ENCODE data around the gene RYR2. TPM values are rescaled to one million over a fixed set of nuclear protein-coding genes. Genes with fewer than 3 reads are reported as not detected.

The RYR2 gene
- total RNA-seq, 6 experiments from 2014 or later: 0.05 to 0.17 TPM; not detected in 4

GRCh38 chr1:237138551-237138950, 96.6 kb downstream of the RYR2 start:
- H3K36me3 Mint-ChIP-seq (ENCODE audit: low read depth): no peaks in the 10 kb centered on the region
- no peak for DNase-seq
- H3K27me3 Mint-ChIP-seq (ENCODE audit: insufficient read depth): peaks cover 3% of the 10 kb centered on the region; the same call in 1 of the 2 replicates
- no peak overlapping the region for H3K4me3 Mint-ChIP-seq
- H3K9me3 Mint-ChIP-seq: peaks cover 36% of the 10 kb centered on the region
- H3K4me1 Mint-ChIP-seq (ENCODE audit: low read depth): no peaks in the 10 kb centered on the region
- TF ChIP-seq CTCF (IDR thresholded peaks at IDR 0.05): no peak
- no peak overlapping the region for H3K27ac Mint-ChIP-seq

DNA sequence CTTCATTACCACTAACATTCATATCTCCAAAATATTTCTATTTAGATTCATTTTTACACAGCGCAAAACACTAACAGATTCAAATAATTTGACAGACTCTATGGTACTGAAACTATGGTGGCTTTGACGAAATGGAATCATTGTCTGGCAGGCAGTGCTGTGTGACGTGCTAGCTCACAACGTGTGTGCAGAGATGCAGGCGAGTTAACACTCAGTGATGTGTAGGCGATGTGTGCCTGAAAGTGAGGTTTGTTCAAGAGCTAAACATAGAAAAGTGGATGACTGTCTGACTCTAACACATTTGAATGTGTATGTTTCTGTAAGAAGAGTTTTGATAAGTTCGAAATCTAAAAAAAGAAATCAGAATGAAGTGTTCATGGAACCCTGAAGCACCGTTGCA, 97.7 kb downstream of the RYR2 start:
- H3K4me1 Mint-ChIP-seq (ENCODE audit: low read depth): no peaks in the 10 kb centered on the region
- H3K36me3 Mint-ChIP-seq (ENCODE audit: low read depth): no peaks in the 10 kb centered on the region
- no peaks in the 10 kb centered on the region for H3K27me3 Mint-ChIP-seq (ENCODE audit: insufficient read depth)
- no peak overlapping the region for H3K4me3 Mint-ChIP-seq
- TF ChIP-seq CTCF (IDR thresholded peaks at IDR 0.05): no peak
- no peak overlapping the region for H3K27ac Mint-ChIP-seq
- no peak for DNase-seq
- H3K9me3 Mint-ChIP-seq: peaks cover 30% of the 10 kb centered on the region

- Mint-ChIP-seq H3K4me3 (no peak overlapping the region), H3K9me3 (peaks cover 25% of the 10 kb centered on the region), H3K27me3 (ENCODE audit: insufficient read depth) (no peaks in the 10 kb centered on the region), H3K27ac (no peak overlapping the region), H3K4me1 (ENCODE audit: low read depth) (no peaks in the 10 kb centered on the region), H3K36me3 (ENCODE audit: low read depth) (no peaks in the 10 kb centered on the region)
- TF ChIP-seq CTCF (IDR thresholded peaks at IDR 0.05): no peak
- no peak for DNase-seq
Measured at GRCh38 chr1:237140986-237141385, 99.0 kb downstream of the RYR2 start.

DNA sequence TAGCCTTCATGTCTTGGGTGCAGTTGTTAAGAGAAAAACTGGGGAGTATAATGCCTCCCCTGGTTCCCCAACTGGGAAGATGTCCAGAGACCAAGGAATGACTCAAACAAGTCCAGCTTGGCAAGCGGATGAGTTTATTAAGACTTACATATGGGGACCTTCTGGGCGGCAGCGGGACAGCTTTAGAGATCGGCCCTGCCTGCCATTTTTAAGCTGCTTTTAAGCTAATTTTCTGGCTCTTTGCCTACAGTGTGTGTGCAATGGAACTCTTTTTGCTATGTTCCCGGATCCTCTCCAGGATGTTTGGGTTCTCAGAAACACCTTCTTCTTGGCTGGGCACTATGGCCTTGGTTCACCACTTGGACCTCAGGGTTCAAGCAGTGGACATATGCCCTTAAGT, 99.5 kb downstream of the RYR2 start:
- H3K27ac Mint-ChIP-seq: no peak overlapping the region
- H3K27me3 Mint-ChIP-seq (ENCODE audit: insufficient read depth): no peaks in the 10 kb centered on the region
- no peak for TF ChIP-seq CTCF (IDR thresholded peaks at IDR 0.05)
- no peaks in the 10 kb centered on the region for H3K4me1 Mint-ChIP-seq (ENCODE audit: low read depth)
- H3K9me3 Mint-ChIP-seq: peaks cover 24% of the 10 kb centered on the region
- DNase-seq: no peak
- no peaks in the 10 kb centered on the region for H3K36me3 Mint-ChIP-seq (ENCODE audit: low read depth)
- H3K4me3 Mint-ChIP-seq: no peak overlapping the region

- no peak overlapping the region for H3K27ac Mint-ChIP-seq
- H3K9me3 Mint-ChIP-seq: peaks cover 16% of the 10 kb centered on the region
Measured at GRCh38 chr1:237145379-237146135, 103.6 kb downstream of the RYR2 start.

More at GRCh38 chr1:237145379-237146135, 103.6 kb downstream of the RYR2 start:
- Mint-ChIP-seq H3K27me3 (ENCODE audit: insufficient read depth) (no peaks in the 10 kb centered on the region), H3K4me3 (no peak overlapping the region), H3K36me3 (ENCODE audit: low read depth) (no peaks in the 10 kb centered on the region), H3K4me1 (ENCODE audit: low read depth) (no peaks in the 10 kb centered on the region)
- TF ChIP-seq CTCF (IDR thresholded peaks at IDR 0.05): no peak
- DNase-seq: no peak
